ENCODE measurements around the gene ACSS3.
A peak's percentile ranks its signal among the peaks of the same experiment; 100 is the strongest.
"Not testable (repeated sequence)": the region's sequence is repeated elsewhere in the genome, so short reads cannot be mapped to it uniquely, and the experiment has no call there.

The ACSS3 gene

GRCh38 chr12:81077686-81078441 is at the start of gene ACSS3:
Gene ACSS3, plus strand, starts transcription at chr12:81078079. Its CDS starts 42 bp downstream, at chr12:81078121.
- H3K9me3 ChIP-seq (ENCODE audit: control insufficient read depth, insufficient read depth, low read length) = no peaks in the 10 kb centered on the region
- H3K4me3 ChIP-seq (ENCODE audit: low read depth, low read length) = peak within 1 kb of the TSS; percentile 95

GRCh38 chr12:81034926-81035325 is 43.0 kb upstream of the ACSS3 start:
- Histone ChIP-seq H3K9ac (ENCODE audit: low read depth, low read length) (no peak overlapping the region), H3K4me1 (ENCODE audit: control insufficient read depth, insufficient read depth, low read length) (no peaks in the 10 kb centered on the region), H3K27ac (ENCODE audit: low read depth, low read length) (no peak overlapping the region), H3K27me3 (ENCODE audit: control insufficient read depth, insufficient read depth, low read length) (no peaks in the 10 kb centered on the region), H3K9me3 (ENCODE audit: control insufficient read depth, insufficient read depth, low read length) (no peaks in the 10 kb centered on the region), H3K36me3 (ENCODE audit: control insufficient read depth, insufficient read depth, low read length) (no peaks in the 10 kb centered on the region), H3K4me3 (ENCODE audit: low read depth, low read length) (no peak overlapping the region)

More at GRCh38 chr12:81077686-81078441, at the start of gene ACSS3:
- peak within 1 kb of the TSS; percentile 42 for H3K27ac ChIP-seq (ENCODE audit: low read depth, low read length)
- H3K27me3 ChIP-seq (ENCODE audit: control insufficient read depth, insufficient read depth, low read length) = no peaks in the 10 kb centered on the region
- H3K4me1 ChIP-seq (ENCODE audit: control insufficient read depth, insufficient read depth, low read length) = peaks cover 42% of the 10 kb centered on the region
- H3K9ac ChIP-seq (ENCODE audit: low read depth, low read length) = peak within 1 kb of the TSS; percentile 62
- H3K36me3 ChIP-seq (ENCODE audit: control insufficient read depth, insufficient read depth, low read length) = no peaks in the 10 kb centered on the region

- H3K4me1 ChIP-seq (ENCODE audit: control insufficient read depth, insufficient read depth, low read length) = no peaks in the 10 kb centered on the region
- no peak overlapping the region for H3K27ac ChIP-seq (ENCODE audit: low read depth, low read length)
- no peak overlapping the region for H3K9ac ChIP-seq (ENCODE audit: low read depth, low read length)
- H3K4me3 ChIP-seq (ENCODE audit: low read depth, low read length) = no peak overlapping the region
- H3K9me3 ChIP-seq (ENCODE audit: control insufficient read depth, insufficient read depth, low read length) = no peaks in the 10 kb centered on the region
- H3K27me3 ChIP-seq (ENCODE audit: control insufficient read depth, insufficient read depth, low read length) = no peaks in the 10 kb centered on the region
- H3K36me3 ChIP-seq (ENCODE audit: control insufficient read depth, insufficient read depth, low read length) = no peaks in the 10 kb centered on the region
Measured at GRCh38 chr12:81039231-81039630, 38.6 kb upstream of the ACSS3 start.

- Histone ChIP-seq H3K36me3 (ENCODE audit: control insufficient read depth, insufficient read depth, low read length) (no peaks in the 10 kb centered on the region), H3K27ac (ENCODE audit: low read depth, low read length) (no peak overlapping the region), H3K9me3 (ENCODE audit: control insufficient read depth, insufficient read depth, low read length) (no peaks in the 10 kb centered on the region), H3K27me3 (ENCODE audit: control insufficient read depth, insufficient read depth, low read length) (no peaks in the 10 kb centered on the region), H3K4me3 (ENCODE audit: low read depth, low read length) (no peak overlapping the region), H3K9ac (ENCODE audit: low read depth, low read length) (no peak overlapping the region), H3K4me1 (ENCODE audit: control insufficient read depth, insufficient read depth, low read length) (no peaks in the 10 kb centered on the region)
Measured at GRCh38 chr12:81043979-81044740, 33.7 kb upstream of the ACSS3 start.

- not testable (repeated sequence) for H3K27ac ChIP-seq (ENCODE audit: low read depth, low read length); H3K9ac ChIP-seq (ENCODE audit: low read depth, low read length); H3K4me1 ChIP-seq (ENCODE audit: control insufficient read depth, insufficient read depth, low read length); H3K36me3 ChIP-seq (ENCODE audit: control insufficient read depth, insufficient read depth, low read length); H3K27me3 ChIP-seq (ENCODE audit: control insufficient read depth, insufficient read depth, low read length); H3K4me3 ChIP-seq (ENCODE audit: low read depth, low read length)
- peaks cover 23% of the 10 kb centered on the region for H3K9me3 ChIP-seq (ENCODE audit: control insufficient read depth, insufficient read depth, low read length)
Measured at GRCh38 chr12:81064971-81065370, 12.9 kb upstream of the ACSS3 start.

DNA sequence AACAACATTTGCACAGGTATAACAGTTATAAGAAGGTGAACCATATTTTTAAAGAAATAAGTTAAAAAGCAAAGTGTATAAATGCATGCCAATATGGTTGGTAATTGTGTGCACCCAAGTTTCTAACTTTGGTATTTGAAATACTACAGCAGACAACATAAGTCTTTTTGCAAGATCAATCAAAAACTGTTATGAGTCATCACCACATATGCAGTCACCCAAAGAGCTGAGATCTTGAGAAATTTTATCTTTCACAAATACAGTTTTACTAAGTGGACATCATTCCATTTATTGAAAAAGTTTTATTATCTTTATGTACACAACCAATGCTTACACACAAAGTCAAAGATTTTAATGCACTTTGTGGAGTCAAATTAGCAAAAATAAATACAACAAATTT is 7.0 kb upstream of the ACSS3 start:
- Histone ChIP-seq H3K27ac (ENCODE audit: low read depth, low read length) (no peak overlapping the region), H3K36me3 (ENCODE audit: control insufficient read depth, insufficient read depth, low read length) (no peaks in the 10 kb centered on the region), H3K9me3 (ENCODE audit: control insufficient read depth, insufficient read depth, low read length) (no peaks in the 10 kb centered on the region), H3K27me3 (ENCODE audit: control insufficient read depth, insufficient read depth, low read length) (no peaks in the 10 kb centered on the region), H3K9ac (ENCODE audit: low read depth, low read length) (no peak overlapping the region), H3K4me1 (ENCODE audit: control insufficient read depth, insufficient read depth, low read length) (no peaks in the 10 kb centered on the region), H3K4me3 (ENCODE audit: low read depth, low read length) (no peak overlapping the region)

GRCh38 chr12:81075539-81075938 is 2.3 kb upstream of the ACSS3 start:
- no peak overlapping the region for H3K4me3 ChIP-seq (ENCODE audit: low read depth, low read length)
- no peak overlapping the region for H3K27ac ChIP-seq (ENCODE audit: low read depth, low read length)
- H3K9me3 ChIP-seq (ENCODE audit: control insufficient read depth, insufficient read depth, low read length) = no peaks in the 10 kb centered on the region
- no peaks in the 10 kb centered on the region for H3K36me3 ChIP-seq (ENCODE audit: control insufficient read depth, insufficient read depth, low read length)
- H3K4me1 ChIP-seq (ENCODE audit: control insufficient read depth, insufficient read depth, low read length) = peaks cover 25% of the 10 kb centered on the region
- no peaks in the 10 kb centered on the region for H3K27me3 ChIP-seq (ENCODE audit: control insufficient read depth, insufficient read depth, low read length)
- H3K9ac ChIP-seq (ENCODE audit: low read depth, low read length) = no peak overlapping the region

DNA sequence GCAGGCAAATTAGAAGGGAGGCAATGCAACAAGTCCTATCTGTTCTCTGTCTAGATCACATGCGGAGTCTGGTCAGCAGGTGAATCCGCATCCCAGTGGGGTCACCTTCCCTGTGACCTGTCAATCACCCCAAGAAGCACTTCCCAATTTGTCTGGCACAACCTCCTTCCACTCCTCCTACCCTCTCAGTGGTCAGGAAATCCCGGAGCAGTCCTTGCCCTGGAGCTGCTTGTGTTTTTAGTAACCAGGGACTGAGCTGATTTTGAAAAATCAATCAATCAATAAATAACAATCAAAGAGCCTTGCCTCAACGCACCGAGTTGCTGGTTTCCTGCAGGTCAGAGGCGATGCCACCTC is 572 bp upstream of the ACSS3 start:
- H3K4me1 ChIP-seq (ENCODE audit: control insufficient read depth, insufficient read depth, low read length) = peaks cover 37% of the 10 kb centered on the region
- peak overlapping the region; percentile 95 for H3K4me3 ChIP-seq (ENCODE audit: low read depth, low read length)
- H3K27ac ChIP-seq (ENCODE audit: low read depth, low read length) = peak overlapping the region; percentile 42
- H3K9ac ChIP-seq (ENCODE audit: low read depth, low read length) = peak overlapping the region; percentile 62
- no peaks in the 10 kb centered on the region for H3K9me3 ChIP-seq (ENCODE audit: control insufficient read depth, insufficient read depth, low read length)
- H3K36me3 ChIP-seq (ENCODE audit: control insufficient read depth, insufficient read depth, low read length) = no peaks in the 10 kb centered on the region
- H3K27me3 ChIP-seq (ENCODE audit: control insufficient read depth, insufficient read depth, low read length) = no peaks in the 10 kb centered on the region

DNA sequence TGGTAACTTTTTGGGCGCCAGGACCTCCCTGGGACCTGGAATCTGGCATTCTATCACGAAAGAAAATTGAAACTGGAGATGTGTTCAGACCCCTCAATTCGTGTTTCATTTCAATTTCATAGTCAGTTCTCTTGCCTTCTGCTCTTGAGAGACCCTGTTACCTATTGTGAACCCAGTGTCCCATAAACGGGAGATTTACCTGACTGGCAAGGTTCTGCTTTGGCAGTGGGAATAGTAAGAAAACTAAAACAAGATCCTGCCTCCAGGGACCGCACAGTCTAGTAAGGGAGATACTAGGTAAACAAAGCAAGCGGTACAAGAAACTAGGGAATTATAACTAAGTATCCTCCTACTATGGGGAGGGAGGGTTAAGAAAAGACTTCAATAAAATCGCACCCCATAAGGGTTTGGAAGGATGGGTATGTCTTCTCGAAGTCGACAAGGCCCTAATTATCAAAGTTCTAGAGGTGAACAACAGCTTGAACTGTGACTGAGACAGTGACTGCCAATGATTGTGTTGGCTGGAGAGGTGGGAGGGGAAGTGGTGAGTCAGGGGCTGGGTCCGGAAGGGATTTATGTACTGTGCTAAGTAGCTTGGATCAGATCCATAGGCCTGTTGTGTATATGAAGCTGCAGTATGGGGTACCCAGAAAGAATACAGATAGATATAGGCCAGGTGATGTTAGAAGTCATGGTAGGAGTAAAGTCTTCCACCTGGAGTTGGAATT is 754 bp downstream of the ACSS3 start:
- Histone ChIP-seq H3K4me3 (ENCODE audit: low read depth, low read length) (peak overlapping the region; percentile 95), H3K4me1 (ENCODE audit: control insufficient read depth, insufficient read depth, low read length) (peaks cover 49% of the 10 kb centered on the region), H3K9me3 (ENCODE audit: control insufficient read depth, insufficient read depth, low read length) (no peaks in the 10 kb centered on the region), H3K27me3 (ENCODE audit: control insufficient read depth, insufficient read depth, low read length) (no peaks in the 10 kb centered on the region), H3K36me3 (ENCODE audit: control insufficient read depth, insufficient read depth, low read length) (no peaks in the 10 kb centered on the region), H3K27ac (ENCODE audit: low read depth, low read length) (peak overlapping the region; percentile 42), H3K9ac (ENCODE audit: low read depth, low read length) (peak overlapping the region; percentile 32; the same call in 1 of the 2 replicates)

GRCh38 chr12:81079280-81080076 is 1.6 kb downstream of the ACSS3 start:
- H3K27ac ChIP-seq (ENCODE audit: low read depth, low read length) = no peak overlapping the region
- H3K4me3 ChIP-seq (ENCODE audit: low read depth, low read length) = peak overlapping the region; percentile 95
- no peak overlapping the region for H3K9ac ChIP-seq (ENCODE audit: low read depth, low read length)
- no peaks in the 10 kb centered on the region for H3K9me3 ChIP-seq (ENCODE audit: control insufficient read depth, insufficient read depth, low read length)
- peaks cover 58% of the 10 kb centered on the region for H3K4me1 ChIP-seq (ENCODE audit: control insufficient read depth, insufficient read depth, low read length)
- no peaks in the 10 kb centered on the region for H3K27me3 ChIP-seq (ENCODE audit: control insufficient read depth, insufficient read depth, low read length)
- H3K36me3 ChIP-seq (ENCODE audit: control insufficient read depth, insufficient read depth, low read length) = no peaks in the 10 kb centered on the region

Measured in HUES48 (cell line).